Activated naive CD4-positive, alpha-beta T cell treated with anti-CD3 and anti-CD28 coated beads, Interleukin-2, amount 50 U/mL, for 16 hours (primary cell): ENCODE measurements around the gene CBFA2T3.

Experiments
- DNase-seq: peaks from one replicate; pipeline ENCODE4 v3.0.0-alpha.2; 2020

Gene CBFA2T3

GRCh38 chr16:88870608-88871348 is 106.2 kb downstream of the CBFA2T3 start:
- no peak for DNase-seq

- DNase-seq = no peak
These were observed 107.4 kb downstream of the CBFA2T3 start for GRCh38 chr16:88869673-88869980.

GRCh38 chr16:88868974-88869672 is 107.9 kb downstream of the CBFA2T3 start:
- no peak for DNase-seq

- no peak for DNase-seq
These were observed 109.3 kb downstream of the CBFA2T3 start for GRCh38 chr16:88867581-88868246.

- DNase-seq = no peak
These were observed 110.7 kb downstream of the CBFA2T3 start, which contains the start of gene PABPN1L for GRCh38 chr16:88866151-88866920. PABPN1L (minus strand) TSS chr16:88866660; CDS start chr16:88866606, 54 bp downstream.

GRCh38 chr16:88865742-88866141 is 111.3 kb downstream of the CBFA2T3 start:
- DNase-seq = no peak

- DNase-seq = no peak
These were observed 111.7 kb downstream of the CBFA2T3 start for GRCh38 chr16:88865310-88865709.

GRCh38 chr16:88864521-88864920 is 112.5 kb downstream of the CBFA2T3 start:
- no peak for DNase-seq

- DNase-seq = no peak
These were observed 112.9 kb downstream of the CBFA2T3 start for GRCh38 chr16:88864099-88864498.

GRCh38 chr16:88863426-88863825 is 113.6 kb downstream of the CBFA2T3 start:
- DNase-seq = no peak

- DNase-seq = no peak
These were observed 114.0 kb downstream of the CBFA2T3 start for GRCh38 chr16:88862968-88863367.

GRCh38 chr16:88861359-88861758 is 115.6 kb downstream of the CBFA2T3 start:
- no peak for DNase-seq

- no peak for DNase-seq
These were observed 117.5 kb downstream of the CBFA2T3 start for GRCh38 chr16:88859381-88860091.

GRCh38 chr16:88857728-88858339 is 119.2 kb downstream of the CBFA2T3 start:
- peak; percentile 82 for DNase-seq

GRCh38 chr16:88856828-88857727 is 119.9 kb downstream of the CBFA2T3 start, which contains the start of the genes GALNS and TRAPPC2L:
GALNS (minus strand) TSS chr16:88856947; CDS start chr16:88856877, 70 bp downstream.
TRAPPC2L (plus strand) TSS chr16:88857127; CDS start chr16:88857151, 24 bp downstream.
- DNase-seq = peak; percentile 99

- DNase-seq = no peak
These were observed 120.7 kb downstream of the CBFA2T3 start for GRCh38 chr16:88856122-88856827.

GRCh38 chr16:88855736-88856121 is 121.3 kb downstream of the CBFA2T3 start:
- no peak for DNase-seq

GRCh38 chr16:88855176-88855575 is 121.8 kb downstream of the CBFA2T3 start:
- DNase-seq = no peak

- DNase-seq = no peak
These were observed 122.5 kb downstream of the CBFA2T3 start for GRCh38 chr16:88854306-88855111.
